SK-N-SH (cell line): ENCODE measurements around the gene FGFRL1.

Source experiments
- CTCF ChIP-seq: fragments of 200-600 bp; sonication (generic); IDR thresholded peaks from 2 replicates; pipeline ENCODE4 v1.6.1; 2017; ENCODE audit warnings: antibody characterized with exemption, mild to moderate bottlenecking, moderate library complexity
- EP300 ChIP-seq, 2 experiments: IDR thresholded peaks; 2 replicates each; pipeline versions ENCODE4 v1.4.0 to v1.6.1; 2012; ENCODE audit warnings: borderline replicate concordance in 1 of 2, low read depth in 1 of 2, low read length in 1 of 2
- FOXJ3 ChIP-seq: sonication (generic); formaldehyde crosslinking; IDR thresholded peaks from 2 replicates; pipeline ENCODE4 v1.5.1; 2020; ENCODE audit warnings: mild to moderate bottlenecking, missing genetic modification reagents
- GABPA ChIP-seq: IDR thresholded peaks from 2 replicates; pipeline ENCODE4 v1.4.0; 2012; ENCODE audit warnings: low read depth, mild to moderate bottlenecking
- MXI1 ChIP-seq: IDR thresholded peaks from 2 replicates; pipeline ENCODE4 v1.6.1; 2012; ENCODE audit warnings: mild to moderate bottlenecking, low read depth, low read length, improper control_type of control experiment
- TEAD4 ChIP-seq: IDR thresholded peaks from 2 replicates; pipeline ENCODE4 v1.4.0; 2012; ENCODE audit warnings: mild to moderate bottlenecking, borderline replicate concordance; ENCODE audit not compliant: insufficient read depth

- TF ChIP-seq CTCF, result no peak
- no peak for TF ChIP-seq EP300 (IDR thresholded peaks at IDR 0.05; ENCODE audit: borderline replicate concordance in 1 of 2, low read depth in 1 of 2, low read length in 1 of 2)
- TF ChIP-seq GABPA, result no peak
- no peak for TF ChIP-seq FOXJ3 (CRISPR knock-in tag)
- TF ChIP-seq MXI1, result no peak
- TF ChIP-seq TEAD4, result no peak
Measured at GRCh38 chr4:1026115-1026514, 14.7 kb downstream of the FGFRL1 start.
